CD4-positive, alpha-beta T cell (primary cell): ENCODE data around the gene OR4E2. TPM values are rescaled to one million over a fixed set of nuclear protein-coding genes. Genes with fewer than 3 reads are reported as not detected.

Experiments
- ATAC-seq: fragments of 200-7000 bp; cut with Tn5 transposase; one replicate; pipeline ENCODE4 v1.10.0; 2022; ENCODE audit warnings: mild to moderate bottlenecking; ENCODE audit not compliant: poor library complexity
- CTCF ChIA-PET: fragments of 350-600 bp; sonication (Branson Sonifier 250); formaldehyde crosslinking; loops from one replicate; lab custom pipeline; 2021; ENCODE audit warnings: antibody characterized with exemption, inconsistent platforms; lab: Charles Lee
- POLR2A ChIA-PET: fragments of 350-600 bp; sonication (Branson Sonifier 250); formaldehyde crosslinking; loops from one replicate; lab custom pipeline; 2021; ENCODE audit warnings: antibody characterized with exemption, inconsistent platforms; lab: Charles Lee
- DNase-seq, 14 experiments: peaks; one replicate each; pipeline ENCODE4 v3.0.0-alpha.2; 2013 to 2020; ENCODE audit warnings: mixed read lengths in 2 of 14
- H3K27ac ChIP-seq, 2 donors: one replicate each; pipeline versions ENCODE4 v1.5.1 to v1.7.0; 2013; ENCODE audit warnings: low read length in 2 of 2, low read depth in 1 of 2, mild to moderate bottlenecking in 1 of 2
- H3K27me3 ChIP-seq, 2 experiments: 1 replicate in 1 of 2; 2 replicates in 1 of 2; pipeline versions ENCODE4 v1.6.1 to v1.7.0; 2013; ENCODE audit warnings: low read length in 2 of 2, control low read depth in 1 of 2, mild to moderate bottlenecking in 1 of 2, moderate library complexity in 1 of 2; ENCODE audit not compliant: insufficient read depth in 2 of 2, control insufficient read depth in 1 of 2
- H3K36me3 ChIP-seq: one replicate; pipeline ENCODE4 v1.6.1; 2013; ENCODE audit warnings: low read length, control low read depth; ENCODE audit not compliant: insufficient read depth
- H3K4me1 ChIP-seq: one replicate; pipeline ENCODE4 v1.6.1; 2013; ENCODE audit warnings: low read length, control low read depth; ENCODE audit not compliant: insufficient read depth
- H3K4me3 ChIP-seq: one replicate; pipeline ENCODE4 v1.5.1; 2013; ENCODE audit warnings: mild to moderate bottlenecking, low read length, moderate library complexity
- H3K9me3 ChIP-seq, 2 experiments: 1 replicate in 1 of 2; 2 replicates in 1 of 2; pipeline versions ENCODE4 v1.6.1 to v1.7.0; 2013; ENCODE audit warnings: low read length in 2 of 2, mild to moderate bottlenecking in 2 of 2, control low read depth in 1 of 2, moderate library complexity in 1 of 2; ENCODE audit not compliant: control insufficient read depth in 1 of 2, insufficient read depth in 1 of 2
- H3K27ac Mint-ChIP-seq: one replicate; pipeline ENCODE4 v1.8.0; 2020; ENCODE audit warnings: mixed read lengths
- H3K27me3 Mint-ChIP-seq: one replicate; pipeline ENCODE4 v1.8.0; 2021; ENCODE audit warnings: mixed read lengths
- H3K36me3 Mint-ChIP-seq: one replicate; pipeline ENCODE4 v1.8.0; 2021; ENCODE audit warnings: low read depth, mixed read lengths
- H3K4me1 Mint-ChIP-seq: one replicate; pipeline ENCODE4 v1.8.0; 2021; ENCODE audit warnings: low read depth, mixed read lengths
- H3K4me3 Mint-ChIP-seq: one replicate; pipeline ENCODE4 v1.8.0; 2020; ENCODE audit warnings: mild to moderate bottlenecking, mixed read lengths
- H3K9me3 Mint-ChIP-seq: one replicate; pipeline ENCODE4 v1.8.0; 2020; ENCODE audit warnings: mixed read lengths
- intact Hi-C, 2 experiments: fragments of 100-400 bp; cut with DNase I in 1 of 2; cut with micrococcal nuclease in 1 of 2; formaldehyde crosslinking; loops; one replicate each; pipeline versions ENCODE4 v1.15.1 to v1.9.0; 2023 to 2025; cut with DNase I, micrococcal nuclease
- total RNA-seq, 174 experiments: library from RNA in 2 of 174; stranded (reverse) in 2 of 174; gene quantifications; one replicate each; pipeline ENCODE4 v1.2.3 and lab custom pipeline; 2021 to 2026
- TF ChIP-seq, protein P1 (sequence below): fragments of 200-600 bp; IDR thresholded peaks from one replicate; pipeline ENCODE4 v1.8.0; 2022; ENCODE audit warnings: antibody characterized with exemption, mild to moderate bottlenecking

The OR4E2 gene
- total RNA-seq, 2 experiments from 2014 or later: not detected

DNA sequence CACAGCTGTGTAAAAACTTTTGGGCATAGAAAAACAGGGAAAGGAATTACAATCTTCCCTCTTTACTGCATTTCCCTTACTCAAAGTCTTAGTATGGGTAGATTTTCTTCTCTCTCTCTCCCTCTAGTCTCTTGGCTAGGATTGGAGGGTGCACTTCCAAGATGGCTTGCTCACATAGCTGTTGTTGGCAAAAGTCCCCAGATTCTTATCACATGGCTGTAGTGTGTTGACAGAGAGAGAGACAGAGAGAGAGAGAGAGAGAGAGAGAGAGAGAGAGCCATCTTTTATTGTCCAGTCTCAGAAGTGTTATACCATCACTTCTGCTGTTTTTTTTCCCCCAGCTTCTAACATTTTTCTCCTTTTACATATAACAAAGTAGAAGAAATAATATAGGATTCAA, 6.3 kb upstream of the OR4E2 start:
- intact Hi-C loops: no loop called here

GRCh38 chr14:21652209-21652808, 1.3 kb upstream of the OR4E2 start:
- no peak overlapping the region for H3K4me3 ChIP-seq
- Mint-ChIP-seq H3K27ac (no peak overlapping the region), H3K4me3 (no peak overlapping the region), H3K4me1 (no peaks in the 10 kb centered on the region), H3K36me3 (no peaks in the 10 kb centered on the region), H3K27me3 (peaks cover 35% of the 10 kb centered on the region), H3K9me3 (no peaks in the 10 kb centered on the region)
- POLR2A ChIA-PET: no interaction called here
- TF ChIP-seq, protein P1, sequence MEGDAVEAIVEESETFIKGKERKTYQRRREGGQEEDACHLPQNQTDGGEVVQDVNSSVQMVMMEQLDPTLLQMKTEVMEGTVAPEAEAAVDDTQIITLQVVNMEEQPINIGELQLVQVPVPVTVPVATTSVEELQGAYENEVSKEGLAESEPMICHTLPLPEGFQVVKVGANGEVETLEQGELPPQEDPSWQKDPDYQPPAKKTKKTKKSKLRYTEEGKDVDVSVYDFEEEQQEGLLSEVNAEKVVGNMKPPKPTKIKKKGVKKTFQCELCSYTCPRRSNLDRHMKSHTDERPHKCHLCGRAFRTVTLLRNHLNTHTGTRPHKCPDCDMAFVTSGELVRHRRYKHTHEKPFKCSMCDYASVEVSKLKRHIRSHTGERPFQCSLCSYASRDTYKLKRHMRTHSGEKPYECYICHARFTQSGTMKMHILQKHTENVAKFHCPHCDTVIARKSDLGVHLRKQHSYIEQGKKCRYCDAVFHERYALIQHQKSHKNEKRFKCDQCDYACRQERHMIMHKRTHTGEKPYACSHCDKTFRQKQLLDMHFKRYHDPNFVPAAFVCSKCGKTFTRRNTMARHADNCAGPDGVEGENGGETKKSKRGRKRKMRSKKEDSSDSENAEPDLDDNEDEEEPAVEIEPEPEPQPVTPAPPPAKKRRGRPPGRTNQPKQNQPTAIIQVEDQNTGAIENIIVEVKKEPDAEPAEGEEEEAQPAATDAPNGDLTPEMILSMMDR: no peak
- intact Hi-C loops: no loop called here
- H3K4me1 ChIP-seq: no peaks in the 10 kb centered on the region
- H3K36me3 ChIP-seq: no peaks in the 10 kb centered on the region
- DNase-seq (no peak), ATAC-seq (no peak)
- CTCF ChIA-PET: interaction anchor here (1.0 kb wide), 1 partner anchor 11 kb away, joined by 3 read pairs; no protein-coding TSS in a partner anchor
- H3K27ac ChIP-seq: no peak overlapping the region
- H3K9me3 ChIP-seq: no peaks in the 10 kb centered on the region
- H3K27me3 ChIP-seq: peaks cover 0 to 11% of the 10 kb centered on the region in 2 experiments

More for the DNA sequence above, 6.3 kb upstream of the OR4E2 start:
- POLR2A ChIA-PET: no interaction called here
- Histone ChIP-seq H3K27ac (no peak overlapping the region), H3K36me3 (no peaks in the 10 kb centered on the region), H3K9me3 (no peaks in the 10 kb centered on the region), H3K4me3 (no peak overlapping the region), H3K27me3 (peaks cover 0 to 5% of the 10 kb centered on the region in 2 experiments), H3K4me1 (no peaks in the 10 kb centered on the region)
- Mint-ChIP-seq H3K27me3 (peaks cover 27% of the 10 kb centered on the region), H3K27ac (no peak overlapping the region), H3K4me3 (no peak overlapping the region), H3K9me3 (no peaks in the 10 kb centered on the region), H3K4me1 (no peaks in the 10 kb centered on the region), H3K36me3 (no peaks in the 10 kb centered on the region)
- TF ChIP-seq, protein P1: no peak
- DNase-seq: no peak
- CTCF ChIA-PET: no interaction called here
- no peak for ATAC-seq

- H3K36me3 ChIP-seq: no peaks in the 10 kb centered on the region
- no peak overlapping the region for H3K4me3 Mint-ChIP-seq
- H3K27ac Mint-ChIP-seq: no peak overlapping the region
- TF ChIP-seq, protein P1: no peak
- no peaks in the 10 kb centered on the region for H3K4me1 Mint-ChIP-seq
- H3K36me3 Mint-ChIP-seq: no peaks in the 10 kb centered on the region
- POLR2A ChIA-PET: no interaction called here
- no peaks in the 10 kb centered on the region for H3K9me3 ChIP-seq
- H3K27me3 ChIP-seq: peaks cover 0 to 11% of the 10 kb centered on the region in 2 experiments
- H3K4me3 ChIP-seq: no peak overlapping the region
- H3K27me3 Mint-ChIP-seq: peaks cover 34% of the 10 kb centered on the region
- no peak overlapping the region for H3K27ac ChIP-seq
- ATAC-seq (no peak), DNase-seq (no peak)
- CTCF ChIA-PET: no interaction called here
- intact Hi-C loops: no loop called here
- no peaks in the 10 kb centered on the region for H3K9me3 Mint-ChIP-seq
- no peaks in the 10 kb centered on the region for H3K4me1 ChIP-seq
Measured at GRCh38 chr14:21654215-21654614, 580 bp downstream of the OR4E2 start.
